ENCODE measurements around the gene DDAH1.

Gene DDAH1

DNA sequence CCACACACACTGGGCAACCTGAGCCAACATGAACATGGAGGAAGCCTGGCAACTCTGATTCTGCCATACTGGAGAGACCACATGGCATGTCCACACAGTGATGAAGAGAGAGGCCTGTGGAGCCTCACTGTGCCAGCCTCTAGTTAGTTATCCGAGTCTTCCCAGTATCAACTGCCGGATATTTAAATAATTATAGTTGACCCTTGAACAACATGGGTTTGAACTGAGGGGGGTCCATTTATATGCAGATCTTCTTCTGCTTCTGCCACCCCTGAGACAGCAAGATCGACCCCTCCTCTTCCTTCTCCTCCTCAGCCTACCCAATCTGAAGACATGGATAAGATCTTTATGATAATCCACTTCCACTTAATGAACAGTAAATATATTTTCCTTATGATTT lies 27.8 kb downstream of the DDAH1 start:
- DNase-seq: no peak

DNA sequence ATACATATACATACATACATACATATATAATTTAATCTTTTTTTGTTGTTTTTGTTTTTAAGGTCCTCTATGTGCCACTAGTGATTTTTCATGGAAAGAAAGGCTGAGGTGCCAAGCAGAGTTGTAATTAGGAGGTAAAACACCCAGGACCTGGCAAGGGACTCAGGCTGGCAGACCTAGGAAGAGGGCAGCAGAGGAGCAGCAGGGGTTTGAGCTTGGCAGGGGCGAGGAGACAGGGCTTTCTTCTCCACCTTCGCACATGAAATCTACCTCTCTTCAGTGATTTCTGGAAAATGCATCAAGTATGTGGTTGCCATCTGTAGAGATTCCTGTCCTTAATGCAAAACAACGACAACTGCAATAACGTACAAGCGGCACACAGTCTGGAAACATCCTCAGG lies 31.9 kb downstream of the DDAH1 start:
- no peak for DNase-seq

- DNase-seq: no peak
These were observed 36.4 kb downstream of the DDAH1 start for GRCh38 chr1:85428471-85429089.

DNA sequence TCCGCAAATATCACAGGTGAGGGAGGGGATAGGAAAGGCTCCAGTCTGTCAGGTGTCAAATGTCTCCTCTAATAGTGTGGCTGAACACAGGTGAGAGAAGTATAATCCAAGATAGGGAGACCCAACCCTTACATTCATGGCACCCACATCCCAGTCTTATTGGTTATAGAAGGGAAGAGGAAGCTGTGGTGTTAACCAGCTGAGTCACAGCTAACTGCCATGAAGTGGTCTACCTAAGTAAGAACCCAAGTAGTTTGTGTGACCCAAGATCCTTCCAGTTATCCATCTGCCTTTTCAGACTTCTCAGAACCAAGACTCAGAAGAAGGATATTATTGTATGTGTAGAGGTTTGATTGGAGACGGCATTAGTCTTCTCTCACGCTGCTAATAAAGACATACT lies 37.1 kb downstream of the DDAH1 start:
- no peak for DNase-seq

- DNase-seq: no peak
These were observed 37.6 kb downstream of the DDAH1 start for GRCh38 chr1:85427331-85427730.

- no peak for DNase-seq
These were observed 43.8 kb downstream of the DDAH1 start for GRCh38 chr1:85421179-85421578.

- DNase-seq: no peak
These were observed 44.8 kb downstream of the DDAH1 start for GRCh38 chr1:85420199-85420598.

DNA sequence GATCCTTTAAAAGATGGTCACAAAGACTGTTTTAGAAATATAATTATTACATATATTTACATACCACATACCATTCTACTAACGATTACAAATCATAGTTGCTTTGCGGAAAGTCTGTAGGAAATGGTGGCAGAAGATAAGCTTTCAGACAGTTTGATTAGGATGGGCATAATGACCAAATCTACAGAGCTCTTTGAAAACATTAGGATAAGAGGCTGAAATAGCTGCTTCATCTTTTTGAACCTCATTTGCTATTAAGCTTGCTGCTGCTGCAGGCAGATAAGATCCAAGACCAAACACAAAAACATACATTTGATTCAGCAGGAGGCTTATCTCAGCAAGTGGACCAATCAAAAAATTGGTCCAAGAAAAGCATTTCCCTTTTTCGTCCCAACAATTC lies 47.1 kb downstream of the DDAH1 start:
- no peak for DNase-seq

DNA sequence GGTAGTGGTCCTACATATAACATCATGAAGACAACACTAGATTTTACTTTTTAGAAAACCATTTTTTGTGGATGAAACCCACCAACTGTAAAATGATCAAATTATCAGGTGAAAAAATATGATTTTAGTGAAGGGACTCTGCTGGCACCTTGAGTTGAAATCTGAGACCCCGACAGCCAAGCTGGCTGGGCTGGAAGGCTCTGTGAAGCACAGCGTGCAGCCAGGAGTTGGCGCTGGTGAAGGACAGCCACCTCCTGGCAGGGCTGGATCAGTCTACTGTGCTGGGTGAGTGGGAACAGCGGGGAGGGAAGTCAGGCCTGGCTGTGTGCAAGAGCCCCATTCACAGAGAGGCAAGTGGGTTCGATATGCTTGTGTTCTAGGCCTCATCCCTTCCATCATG lies 47.9 kb downstream of the DDAH1 start:
- no peak for DNase-seq

DNA sequence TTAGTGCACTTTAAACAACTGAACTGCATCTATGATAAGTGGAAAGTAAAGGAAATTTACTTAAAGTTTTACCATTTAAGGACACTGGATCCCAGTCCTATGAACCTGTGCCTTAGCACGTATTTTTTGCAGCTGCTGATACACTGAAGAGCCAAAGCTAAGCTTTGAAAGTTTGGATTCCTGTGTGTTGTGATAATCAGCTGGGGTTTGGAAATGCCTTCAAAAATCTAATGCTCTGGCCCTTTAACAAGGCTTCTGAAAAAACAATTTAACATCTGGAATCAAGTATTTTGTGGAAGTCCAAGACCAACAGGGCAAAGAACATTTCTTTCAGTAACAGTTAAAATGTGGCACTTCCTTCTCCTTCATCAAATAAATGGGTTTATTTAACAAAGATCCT lies 51.8 kb downstream of the DDAH1 start:
- no peak for DNase-seq

GRCh38 chr1:85411567-85412305 lies 53.2 kb downstream of the DDAH1 start:
- DNase-seq: no peak

GRCh38 chr1:85409516-85409915 lies 55.4 kb downstream of the DDAH1 start:
- no peak for DNase-seq

GRCh38 chr1:85407746-85408377 lies 57.1 kb downstream of the DDAH1 start:
- DNase-seq: no peak

DNA sequence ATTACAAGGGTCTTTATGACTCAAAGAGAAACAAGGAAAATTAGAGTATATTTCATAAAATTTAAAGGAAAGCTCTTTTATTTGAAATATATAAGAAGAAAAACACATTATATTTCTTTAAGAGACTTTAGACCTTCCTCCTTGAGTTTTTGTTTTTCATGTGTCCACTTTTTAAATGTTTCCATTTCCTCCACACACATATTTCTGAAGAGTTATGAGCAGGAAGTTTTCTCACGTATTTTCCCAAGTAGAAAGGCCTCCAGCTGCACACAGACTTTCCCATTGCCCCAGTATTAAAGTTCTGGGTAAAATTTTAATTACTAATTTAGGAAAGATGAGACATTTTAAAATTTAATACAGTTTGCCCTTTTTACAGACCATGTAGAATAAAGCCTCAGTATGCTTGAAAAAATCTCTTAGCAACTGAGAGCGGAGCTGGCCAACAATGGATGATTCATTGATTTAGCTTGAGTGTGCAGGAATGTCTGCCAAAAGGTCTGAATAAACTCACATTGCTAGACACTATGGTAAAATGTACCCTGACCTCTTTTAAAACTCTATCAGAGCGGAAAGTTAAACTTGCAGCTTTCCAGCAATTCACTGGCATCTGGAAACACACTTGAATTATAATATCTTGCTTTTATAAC lies 57.9 kb downstream of the DDAH1 start:
- DNase-seq: peak in 1 of 2 experiments; percentile 65

GRCh38 chr1:85406081-85406480 lies 58.9 kb downstream of the DDAH1 start:
- DNase-seq: no peak

GRCh38 chr1:85404408-85404807 lies 60.6 kb downstream of the DDAH1 start:
- no peak for DNase-seq

- DNase-seq: peak in 1 of 2 experiments; percentile 45
These were observed 66.4 kb downstream of the DDAH1 start for GRCh38 chr1:85398391-85399064.

GRCh38 chr1:85397490-85398032 lies 67.4 kb downstream of the DDAH1 start:
- DNase-seq: no peak

GRCh38 chr1:85396194-85396593 lies 68.8 kb downstream of the DDAH1 start:
- no peak for DNase-seq

GRCh38 chr1:85394130-85394529 lies 70.8 kb downstream of the DDAH1 start:
- no peak for DNase-seq

DNA sequence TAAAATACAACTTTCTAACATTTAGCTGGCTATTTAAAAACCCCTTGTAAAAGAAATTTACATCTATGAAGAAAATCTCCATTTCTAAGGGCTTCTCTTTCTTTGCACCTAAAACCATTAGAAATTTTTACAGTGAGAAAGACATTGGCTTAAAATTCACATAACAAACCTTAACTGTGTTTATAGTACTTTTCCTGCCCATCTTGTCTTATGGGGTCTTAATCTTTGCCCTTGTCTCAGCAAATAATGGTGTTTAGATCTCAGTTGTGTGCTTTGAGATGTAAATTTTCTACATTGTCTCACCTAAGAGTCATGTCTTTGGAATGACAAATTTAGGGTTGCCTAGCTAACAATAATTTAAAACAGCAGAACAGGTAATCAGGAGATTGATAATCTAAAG lies 71.5 kb downstream of the DDAH1 start:
- DNase-seq: no peak

- DNase-seq: no peak
These were observed 76.5 kb downstream of the DDAH1 start for GRCh38 chr1:85388416-85388815.

- no peak for DNase-seq
These were observed 77.2 kb downstream of the DDAH1 start for GRCh38 chr1:85387781-85388180.

Measured in SW 1271 (cell line).